ENCODE results near the gene HS3ST5.

DNA sequence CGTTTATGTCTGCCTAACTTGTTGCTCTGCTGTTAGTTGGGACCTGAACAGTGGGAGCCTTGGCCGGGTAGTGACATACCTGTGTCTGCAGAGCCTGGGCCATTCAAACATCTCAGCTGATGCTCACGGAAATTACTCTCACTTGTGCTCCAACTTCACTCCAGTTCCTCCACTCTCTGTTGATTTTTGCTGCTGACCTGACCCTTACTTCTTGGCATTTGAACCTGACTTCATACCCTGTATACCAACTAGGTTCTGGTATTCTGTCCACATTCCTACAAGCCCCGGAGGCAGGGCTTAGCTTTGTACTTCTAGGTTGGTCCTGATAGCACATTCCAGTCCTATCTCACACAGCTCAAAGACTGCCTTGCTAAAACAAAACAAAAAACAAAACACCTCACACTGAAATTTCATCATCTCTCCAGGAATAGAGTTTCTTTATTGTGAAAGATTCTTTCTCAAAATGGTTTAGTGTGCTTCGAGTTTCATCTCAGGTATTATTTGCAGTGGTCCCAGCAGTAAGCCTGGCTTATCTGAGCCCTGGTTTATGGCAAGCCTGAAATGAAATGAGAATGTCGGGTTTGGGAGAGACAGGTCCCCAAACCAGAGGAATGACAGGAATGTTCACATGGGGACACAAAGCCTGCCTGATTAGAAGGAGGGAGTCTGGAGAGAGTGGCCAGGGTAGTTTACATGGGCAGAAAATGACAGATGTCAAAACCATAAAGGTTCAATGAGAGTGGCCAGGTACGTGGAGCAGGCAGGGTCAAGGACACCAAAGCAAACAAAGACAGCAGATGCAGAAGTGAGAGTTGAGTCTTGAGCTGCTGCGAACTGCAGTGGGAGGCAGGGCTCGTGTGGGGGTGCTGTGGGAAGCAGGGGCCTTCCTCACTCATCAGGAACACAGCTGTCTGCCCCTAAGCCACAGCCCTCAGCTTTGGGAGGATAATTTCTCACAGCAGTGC lies 197.7 kb downstream of the HS3ST5 start:
- no peak for TF ChIP-seq POLR2A (IDR thresholded peaks at IDR 0.05)
- TF ChIP-seq, protein P1, sequence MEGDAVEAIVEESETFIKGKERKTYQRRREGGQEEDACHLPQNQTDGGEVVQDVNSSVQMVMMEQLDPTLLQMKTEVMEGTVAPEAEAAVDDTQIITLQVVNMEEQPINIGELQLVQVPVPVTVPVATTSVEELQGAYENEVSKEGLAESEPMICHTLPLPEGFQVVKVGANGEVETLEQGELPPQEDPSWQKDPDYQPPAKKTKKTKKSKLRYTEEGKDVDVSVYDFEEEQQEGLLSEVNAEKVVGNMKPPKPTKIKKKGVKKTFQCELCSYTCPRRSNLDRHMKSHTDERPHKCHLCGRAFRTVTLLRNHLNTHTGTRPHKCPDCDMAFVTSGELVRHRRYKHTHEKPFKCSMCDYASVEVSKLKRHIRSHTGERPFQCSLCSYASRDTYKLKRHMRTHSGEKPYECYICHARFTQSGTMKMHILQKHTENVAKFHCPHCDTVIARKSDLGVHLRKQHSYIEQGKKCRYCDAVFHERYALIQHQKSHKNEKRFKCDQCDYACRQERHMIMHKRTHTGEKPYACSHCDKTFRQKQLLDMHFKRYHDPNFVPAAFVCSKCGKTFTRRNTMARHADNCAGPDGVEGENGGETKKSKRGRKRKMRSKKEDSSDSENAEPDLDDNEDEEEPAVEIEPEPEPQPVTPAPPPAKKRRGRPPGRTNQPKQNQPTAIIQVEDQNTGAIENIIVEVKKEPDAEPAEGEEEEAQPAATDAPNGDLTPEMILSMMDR (IDR thresholded peaks at IDR 0.05): no peak
